Stimulated activated CD4-positive, alpha-beta T cell treated with anti-CD3 and anti-CD28 coated beads, Interleukin-12 subunit alpha, Interleukin-12 subunit beta, amount 100 ng/mL, for 24 hours (primary cell): ENCODE measurements around the gene CDH4.

Experiments
- DNase-seq, 2 experiments: peaks; one replicate each; pipeline ENCODE4 v3.0.0-alpha.2; 2020; ENCODE audit warnings: low read depth in 2 of 2

Gene CDH4

GRCh38 chr20:61690993-61691838 lies 439.2 kb downstream of the CDH4 start:
- no peak for DNase-seq

- no peak for DNase-seq
Measured at GRCh38 chr20:61691978-61692377, 439.9 kb downstream of the CDH4 start.

GRCh38 chr20:61692479-61692878 lies 440.4 kb downstream of the CDH4 start:
- DNase-seq: no peak

GRCh38 chr20:61693055-61693600 lies 441.1 kb downstream of the CDH4 start:
- no peak for DNase-seq

- no peak for DNase-seq
Measured at GRCh38 chr20:61694682-61695081, 442.6 kb downstream of the CDH4 start.

GRCh38 chr20:61695741-61696140 lies 443.7 kb downstream of the CDH4 start:
- no peak for DNase-seq

- DNase-seq: no peak
Measured at GRCh38 chr20:61696181-61696735, 444.2 kb downstream of the CDH4 start.

GRCh38 chr20:61697666-61698597 lies 445.9 kb downstream of the CDH4 start:
- no peak for DNase-seq

- no peak for DNase-seq
Measured at GRCh38 chr20:61698598-61699494, 446.8 kb downstream of the CDH4 start.

- no peak for DNase-seq
Measured at GRCh38 chr20:61699495-61700374, 447.7 kb downstream of the CDH4 start.

GRCh38 chr20:61700595-61701140 lies 448.6 kb downstream of the CDH4 start:
- no peak for DNase-seq

GRCh38 chr20:61701401-61701800 lies 449.3 kb downstream of the CDH4 start:
- no peak for DNase-seq

GRCh38 chr20:61701802-61702201 lies 449.7 kb downstream of the CDH4 start:
- DNase-seq: no peak

- DNase-seq: no peak
Measured at GRCh38 chr20:61702246-61702645, 450.2 kb downstream of the CDH4 start.

- no peak for DNase-seq
Measured at GRCh38 chr20:61704661-61705060, 452.6 kb downstream of the CDH4 start.

GRCh38 chr20:61705386-61706258 lies 453.6 kb downstream of the CDH4 start:
- DNase-seq: no peak

GRCh38 chr20:61706259-61706961 lies 454.3 kb downstream of the CDH4 start:
- DNase-seq: no peak

GRCh38 chr20:61708891-61709290 lies 456.8 kb downstream of the CDH4 start:
- DNase-seq: no peak
